ENCODE measurements around the gene MARK3. TPM values are rescaled to one million over a fixed set of nuclear protein-coding genes. Genes with fewer than 3 reads are reported as not detected.

Gene MARK3
- total RNA-seq, 1 experiment from 2014 or later: 78.0 TPM

DNA sequence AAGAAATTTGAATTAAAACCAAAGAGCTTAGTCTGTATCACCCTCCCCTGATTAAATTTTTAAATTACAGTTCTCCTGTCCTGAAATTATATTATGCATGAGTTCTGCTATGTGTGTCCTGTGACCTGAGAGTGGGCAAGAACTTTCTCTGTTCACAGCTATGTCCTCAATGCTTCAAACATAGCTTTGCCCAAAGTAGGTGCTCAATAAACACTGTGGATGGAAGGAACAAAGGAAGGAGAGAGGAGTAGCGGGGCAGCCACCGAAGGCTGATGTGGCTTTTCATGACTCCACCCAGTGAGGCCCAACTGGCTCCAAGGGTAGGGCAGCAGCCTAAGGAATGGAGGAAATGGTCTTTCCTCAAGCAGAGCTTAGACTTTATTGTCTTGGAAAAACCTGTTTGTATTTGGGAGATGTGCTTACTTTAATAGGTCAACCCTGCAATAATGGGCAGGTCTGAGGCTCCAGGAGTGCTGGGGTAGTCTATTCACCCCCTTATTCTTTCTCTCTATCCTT, 7.6 kb upstream of the MARK3 start:
- no peak overlapping the region for H3K4me3 Mint-ChIP-seq (ENCODE audit: unreplicated experiment)
- CTCF ChIA-PET: interaction anchor here (0.6 kb wide), 1 partner anchor 829 kb away, joined by 3 read pairs; no protein-coding TSS in a partner anchor
- intact Hi-C loops (cut with micrococcal nuclease; ENCODE audit: unreplicated experiment): no loop called here
- no peaks in the 10 kb centered on the region for H3K9me3 Mint-ChIP-seq (ENCODE audit: unreplicated experiment)
- H3K27me3 ChIP-seq (replicated peaks; ENCODE audit: control insufficient read depth, insufficient read depth, low read length): no peaks in the 10 kb centered on the region
- no peaks in the 10 kb centered on the region for H3K36me3 ChIP-seq (ENCODE audit: control insufficient read depth, insufficient read depth, low read length)
- POLR2A ChIA-PET: no interaction called here
- H3K4me1 ChIP-seq: no peaks in the 10 kb centered on the region
- H3K4me1 Mint-ChIP-seq (ENCODE audit: low read depth, unreplicated experiment): no peaks in the 10 kb centered on the region
- H3K4me3 ChIP-seq (ENCODE audit: low read depth, low read length): no peak overlapping the region
- DNase-seq: no peak
- no peak overlapping the region for H3K27ac Mint-ChIP-seq (ENCODE audit: unreplicated experiment)
- no peaks in the 10 kb centered on the region for H3K9me3 ChIP-seq
- no peaks in the 10 kb centered on the region for H3K36me3 Mint-ChIP-seq (ENCODE audit: insufficient read depth, unreplicated experiment)
- peaks cover 12% of the 10 kb centered on the region for H3K27me3 Mint-ChIP-seq (ENCODE audit: insufficient read depth, unreplicated experiment)
- BruUV-seq (replicated peaks): no TSS peak
- TF ChIP-seq, protein P1, sequence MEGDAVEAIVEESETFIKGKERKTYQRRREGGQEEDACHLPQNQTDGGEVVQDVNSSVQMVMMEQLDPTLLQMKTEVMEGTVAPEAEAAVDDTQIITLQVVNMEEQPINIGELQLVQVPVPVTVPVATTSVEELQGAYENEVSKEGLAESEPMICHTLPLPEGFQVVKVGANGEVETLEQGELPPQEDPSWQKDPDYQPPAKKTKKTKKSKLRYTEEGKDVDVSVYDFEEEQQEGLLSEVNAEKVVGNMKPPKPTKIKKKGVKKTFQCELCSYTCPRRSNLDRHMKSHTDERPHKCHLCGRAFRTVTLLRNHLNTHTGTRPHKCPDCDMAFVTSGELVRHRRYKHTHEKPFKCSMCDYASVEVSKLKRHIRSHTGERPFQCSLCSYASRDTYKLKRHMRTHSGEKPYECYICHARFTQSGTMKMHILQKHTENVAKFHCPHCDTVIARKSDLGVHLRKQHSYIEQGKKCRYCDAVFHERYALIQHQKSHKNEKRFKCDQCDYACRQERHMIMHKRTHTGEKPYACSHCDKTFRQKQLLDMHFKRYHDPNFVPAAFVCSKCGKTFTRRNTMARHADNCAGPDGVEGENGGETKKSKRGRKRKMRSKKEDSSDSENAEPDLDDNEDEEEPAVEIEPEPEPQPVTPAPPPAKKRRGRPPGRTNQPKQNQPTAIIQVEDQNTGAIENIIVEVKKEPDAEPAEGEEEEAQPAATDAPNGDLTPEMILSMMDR (IDR thresholded peaks at IDR 0.05; ENCODE audit: insufficient read depth in 1 of 2, low read depth in 1 of 2, low read length in 1 of 2, severe bottlenecking in 1 of 2, unreplicated experiment in 1 of 2): no peak

GRCh38 chr14:103378038-103378854, 7.0 kb upstream of the MARK3 start:
- H3K36me3 Mint-ChIP-seq (ENCODE audit: insufficient read depth, unreplicated experiment): no peaks in the 10 kb centered on the region
- Histone ChIP-seq H3K4me1 (no peaks in the 10 kb centered on the region), H3K9me3 (no peaks in the 10 kb centered on the region), H3K27me3 (replicated peaks; ENCODE audit: control insufficient read depth, insufficient read depth, low read length) (no peaks in the 10 kb centered on the region), H3K36me3 (ENCODE audit: control insufficient read depth, insufficient read depth, low read length) (no peaks in the 10 kb centered on the region), H3K4me3 (ENCODE audit: low read depth, low read length) (no peak overlapping the region)
- peaks cover 15% of the 10 kb centered on the region for H3K27me3 Mint-ChIP-seq (ENCODE audit: insufficient read depth, unreplicated experiment)
- TF ChIP-seq, protein P1 (IDR thresholded peaks at IDR 0.05; ENCODE audit: insufficient read depth in 1 of 2, low read depth in 1 of 2, low read length in 1 of 2, severe bottlenecking in 1 of 2, unreplicated experiment in 1 of 2): no peak
- DNase-seq: no peak
- H3K27ac Mint-ChIP-seq (ENCODE audit: unreplicated experiment): no peak overlapping the region
- H3K4me1 Mint-ChIP-seq (ENCODE audit: low read depth, unreplicated experiment): no peaks in the 10 kb centered on the region
- no peak overlapping the region for H3K4me3 Mint-ChIP-seq (ENCODE audit: unreplicated experiment)
- intact Hi-C loops (cut with micrococcal nuclease; ENCODE audit: unreplicated experiment): no loop called here
- no TSS peak for BruUV-seq (replicated peaks)
- ChIA-PET CTCF (interaction anchor here (0.6 kb wide), 1 partner anchor 828 kb away, joined by 3 read pairs; no protein-coding TSS in a partner anchor), POLR2A (interaction anchor here (0.7 kb wide), 1 partner anchor 117 kb away, joined by 5 read pairs; no protein-coding TSS in a partner anchor)
- no peaks in the 10 kb centered on the region for H3K9me3 Mint-ChIP-seq (ENCODE audit: unreplicated experiment)

DNA sequence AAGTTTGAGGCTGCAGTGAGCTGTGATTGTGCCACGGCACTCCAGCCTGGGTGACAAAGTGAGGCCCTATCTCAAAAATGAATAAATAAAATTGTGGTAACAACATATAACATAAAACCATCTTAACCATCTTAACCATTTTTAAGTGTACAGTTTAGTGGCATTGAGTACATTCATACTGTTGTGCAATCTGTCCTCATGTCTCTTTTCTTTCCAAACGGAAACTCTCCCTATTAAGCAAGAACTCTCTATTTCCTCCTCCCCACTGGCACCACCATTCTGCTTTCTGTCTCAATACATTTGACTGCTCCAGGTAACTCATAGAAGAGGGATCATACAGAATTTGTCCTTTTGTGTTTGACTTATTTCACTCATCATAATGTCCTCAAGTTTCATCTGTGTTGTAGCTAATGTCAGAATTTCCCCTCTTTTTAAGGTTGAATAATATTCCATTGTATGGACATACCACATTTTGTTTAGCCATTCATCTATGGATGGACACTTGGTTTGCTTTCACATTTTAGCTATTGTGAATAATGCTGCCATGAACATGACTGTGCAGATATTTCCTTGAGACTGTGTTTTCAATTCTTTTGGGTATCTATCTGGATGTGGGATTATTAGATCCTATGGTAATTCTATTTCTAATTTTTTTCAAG, 4.4 kb upstream of the MARK3 start:
- TF ChIP-seq, protein P1 (IDR thresholded peaks at IDR 0.05; ENCODE audit: insufficient read depth in 1 of 2, low read depth in 1 of 2, low read length in 1 of 2, severe bottlenecking in 1 of 2, unreplicated experiment in 1 of 2): no peak
- H3K4me3 ChIP-seq (ENCODE audit: low read depth, low read length): no peak overlapping the region
- intact Hi-C loops (cut with micrococcal nuclease; ENCODE audit: unreplicated experiment): no loop called here
- H3K9me3 Mint-ChIP-seq (ENCODE audit: unreplicated experiment): no peaks in the 10 kb centered on the region
- H3K4me3 Mint-ChIP-seq (ENCODE audit: unreplicated experiment): no peak overlapping the region
- no peaks in the 10 kb centered on the region for H3K9me3 ChIP-seq
- no peaks in the 10 kb centered on the region for H3K36me3 ChIP-seq (ENCODE audit: control insufficient read depth, insufficient read depth, low read length)
- ChIA-PET POLR2A (no interaction called here), CTCF (interaction anchor here (0.6 kb wide), 1 partner anchor 133 kb away, joined by 3 read pairs; no protein-coding TSS in a partner anchor)
- H3K27ac Mint-ChIP-seq (ENCODE audit: unreplicated experiment): no peak overlapping the region
- DNase-seq: no peak
- no TSS peak for BruUV-seq (replicated peaks)
- H3K36me3 Mint-ChIP-seq (ENCODE audit: insufficient read depth, unreplicated experiment): peaks cover 12% of the 10 kb centered on the region
- 0 out of 2 replicates have a peak, but pooled peaks cover 3% of the 10 kb centered on the region for H3K4me1 ChIP-seq
- no peaks in the 10 kb centered on the region for H3K4me1 Mint-ChIP-seq (ENCODE audit: low read depth, unreplicated experiment)
- no peaks in the 10 kb centered on the region for H3K27me3 ChIP-seq (replicated peaks; ENCODE audit: control insufficient read depth, insufficient read depth, low read length)
- peaks cover 13% of the 10 kb centered on the region for H3K27me3 Mint-ChIP-seq (ENCODE audit: insufficient read depth, unreplicated experiment)

Data from Caco-2 (cell line).